Lower leg skin (tissue), 3 donors: Measurements from ENCODE around the gene RBM45.

Experiments used
- POLR2A ChIP-seq, 2 donors: fragments of 450-650 bp; IDR thresholded peaks; one replicate each; pipeline ENCODE4 v1.6.1; 2016 to 2017; ENCODE audit warnings: antibody characterized with exemption in 2 of 2, mild to moderate bottlenecking in 1 of 2, moderate library complexity in 1 of 2
- TF ChIP-seq, protein P1 (sequence below), 3 donors: fragments of 450-650 bp; IDR thresholded peaks; one replicate each; pipeline ENCODE4 v1.5.1; 2016; ENCODE audit warnings: antibody characterized with exemption in 3 of 3, mild to moderate bottlenecking in 3 of 3, moderate library complexity in 2 of 3

DNA sequence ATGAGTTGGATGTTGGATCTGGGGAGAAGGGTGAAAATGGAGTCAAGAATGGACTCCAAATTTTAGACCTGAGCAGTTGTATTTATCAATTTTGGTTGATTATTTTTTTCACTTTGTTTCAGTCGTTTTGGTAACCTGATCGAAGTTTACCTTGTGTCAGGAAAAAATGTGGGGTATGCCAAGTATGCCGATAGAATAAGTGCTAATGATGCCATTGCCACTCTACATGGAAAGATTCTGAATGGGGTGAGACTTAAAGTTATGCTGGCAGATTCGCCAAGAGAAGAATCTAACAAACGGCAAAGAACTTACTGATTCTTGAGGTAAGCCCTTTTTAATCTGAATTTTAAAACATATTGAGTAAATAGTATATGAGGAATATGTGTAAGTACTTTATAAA, 13.6 kb downstream of the RBM45 start:
- TF ChIP-seq, protein P1, sequence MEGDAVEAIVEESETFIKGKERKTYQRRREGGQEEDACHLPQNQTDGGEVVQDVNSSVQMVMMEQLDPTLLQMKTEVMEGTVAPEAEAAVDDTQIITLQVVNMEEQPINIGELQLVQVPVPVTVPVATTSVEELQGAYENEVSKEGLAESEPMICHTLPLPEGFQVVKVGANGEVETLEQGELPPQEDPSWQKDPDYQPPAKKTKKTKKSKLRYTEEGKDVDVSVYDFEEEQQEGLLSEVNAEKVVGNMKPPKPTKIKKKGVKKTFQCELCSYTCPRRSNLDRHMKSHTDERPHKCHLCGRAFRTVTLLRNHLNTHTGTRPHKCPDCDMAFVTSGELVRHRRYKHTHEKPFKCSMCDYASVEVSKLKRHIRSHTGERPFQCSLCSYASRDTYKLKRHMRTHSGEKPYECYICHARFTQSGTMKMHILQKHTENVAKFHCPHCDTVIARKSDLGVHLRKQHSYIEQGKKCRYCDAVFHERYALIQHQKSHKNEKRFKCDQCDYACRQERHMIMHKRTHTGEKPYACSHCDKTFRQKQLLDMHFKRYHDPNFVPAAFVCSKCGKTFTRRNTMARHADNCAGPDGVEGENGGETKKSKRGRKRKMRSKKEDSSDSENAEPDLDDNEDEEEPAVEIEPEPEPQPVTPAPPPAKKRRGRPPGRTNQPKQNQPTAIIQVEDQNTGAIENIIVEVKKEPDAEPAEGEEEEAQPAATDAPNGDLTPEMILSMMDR (IDR thresholded peaks at IDR 0.05) = no peak
- TF ChIP-seq POLR2A (IDR thresholded peaks at IDR 0.05) = no peak
